BLaER1 treated with 17β-estradiol and CSF1 and Interleukin-3, amounts not matched to agents 10 nM and 100 nM (cell line): ENCODE data around the gene CEP55.

Experiments
- H3K27ac ChIP-seq, 11 experiments: shearing (Covaris generic); formaldehyde crosslinking; 2 replicates each; pipeline ENCODE4 v1.8.1; 2022
- H3K27me3 ChIP-seq, 11 experiments: shearing (Covaris generic); formaldehyde crosslinking; 2 replicates each; pipeline ENCODE4 v1.8.1; 2022
- H3K36me3 ChIP-seq, 11 experiments: shearing (Covaris generic); formaldehyde crosslinking; 2 replicates each; pipeline ENCODE4 v1.8.1; 2022
- H3K4me1 ChIP-seq, 10 experiments: shearing (Covaris generic); formaldehyde crosslinking; 2 replicates each; pipeline ENCODE4 v1.8.1; 2022
- H3K4me2 ChIP-seq, 11 experiments: shearing (Covaris generic); formaldehyde crosslinking; 2 replicates each; pipeline ENCODE4 v1.8.1; 2022
- H3K4me3 ChIP-seq, 10 experiments: shearing (Covaris generic); formaldehyde crosslinking; 2 replicates each; pipeline ENCODE4 v1.8.1; 2022
- H3K9ac ChIP-seq, 11 experiments: shearing (Covaris generic); formaldehyde crosslinking; 2 replicates each; pipeline ENCODE4 v1.8.1; 2022
- H3K9me3 ChIP-seq, 11 experiments: shearing (Covaris generic); formaldehyde crosslinking; replicated peaks in 1 of 11; 2 replicates each; pipeline ENCODE4 v1.8.1; 2022
- H4K20me1 ChIP-seq, 11 experiments: shearing (Covaris generic); formaldehyde crosslinking; 2 replicates each; pipeline ENCODE4 v1.8.1; 2022
- Cebpa-rat ChIP-seq, 11 experiments: shearing (Covaris generic); IDR thresholded peaks; 2 replicates each; pipeline ENCODE4 v1.8.1; 2022

The CEP55 gene

DNA sequence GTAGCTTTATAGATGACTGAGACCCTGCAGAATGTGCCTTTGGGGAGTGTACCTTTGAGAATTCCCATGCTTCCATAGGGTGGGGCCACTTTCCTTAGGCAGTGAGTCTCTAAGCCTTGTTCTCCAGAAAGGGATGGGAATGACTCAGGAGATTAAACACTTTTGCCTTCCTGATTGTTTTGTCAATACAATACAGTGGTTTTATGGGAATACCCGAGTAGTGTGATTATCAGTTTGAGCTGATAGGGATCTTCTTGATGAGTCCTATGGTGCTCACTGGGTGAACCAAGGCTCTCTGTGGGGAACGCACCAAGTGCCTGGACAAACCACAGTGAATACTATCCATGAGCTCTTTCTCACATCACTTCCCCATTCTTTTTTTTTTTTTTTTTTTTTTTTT lies 20.5 kb upstream of the CEP55 start:
- Histone ChIP-seq H3K9me3 (no peaks in the 10 kb centered on the region), H3K4me1 (peaks cover 0 to 58% (median 15%) of the 10 kb centered on the region in 10 experiments; a peak in 11 of 20 replicates), H3K36me3 (no peaks in the 10 kb centered on the region), H3K4me2 (peak overlapping the region in 5 of 11 experiments; percentile 43 to 71 (median 64); a peak in 10 of 22 replicates), H3K27ac (peak overlapping the region in 3 of 11 experiments; percentile 44 to 58 (median 56); a peak in 6 of 22 replicates), H3K9ac (no peak overlapping the region), H3K4me3 (no peak overlapping the region), H4K20me1 (peaks cover 0 to 3% (median 0%) of the 10 kb centered on the region in 11 experiments; a peak in 1 of 22 replicates), H3K27me3 (peaks cover 0 to 6% (median 4%) of the 10 kb centered on the region in 11 experiments; a peak in 20 of 22 replicates)
- TF ChIP-seq Cebpa-rat (IDR thresholded peaks at IDR 0.05) = no peak

GRCh38 chr10:93476756-93477155 lies 19.7 kb upstream of the CEP55 start:
- peaks cover 2 to 15% (median 13%) of the 10 kb centered on the region in 11 experiments; a peak in 21 of 22 replicates for H3K27me3 ChIP-seq
- TF ChIP-seq Cebpa-rat (IDR thresholded peaks at IDR 0.05) = no peak
- no peak overlapping the region for H3K4me3 ChIP-seq
- peaks cover 0 to 58% (median 19%) of the 10 kb centered on the region in 10 experiments; a peak in 13 of 20 replicates for H3K4me1 ChIP-seq
- H3K36me3 ChIP-seq = no peaks in the 10 kb centered on the region
- H3K27ac ChIP-seq = peak overlapping the region in 4 of 11 experiments; percentile 22 to 58 (median 50); a peak in 7 of 22 replicates
- no peak overlapping the region for H3K9ac ChIP-seq
- H4K20me1 ChIP-seq = peaks cover 0 to 3% (median 0%) of the 10 kb centered on the region in 11 experiments; a peak in 2 of 22 replicates
- no peaks in the 10 kb centered on the region for H3K9me3 ChIP-seq
- H3K4me2 ChIP-seq = peak overlapping the region in 5 of 11 experiments; percentile 20 to 64 (median 46); a peak in 10 of 22 replicates

GRCh38 chr10:93478873-93479272 lies 17.5 kb upstream of the CEP55 start:
- no peak for TF ChIP-seq Cebpa-rat (IDR thresholded peaks at IDR 0.05)
- Histone ChIP-seq H3K4me3 (no peak overlapping the region), H3K27ac (no peak overlapping the region), H3K27me3 (peaks cover 2 to 23% (median 20%) of the 10 kb centered on the region in 11 experiments; a peak in 21 of 22 replicates), H3K4me1 (peaks cover 8 to 60% (median 27%) of the 10 kb centered on the region in 10 experiments; a peak in 16 of 20 replicates), H3K9me3 (no peaks in the 10 kb centered on the region), H3K4me2 (peak overlapping the region in 1 of 11 experiments; percentile 1; a peak in 1 of 22 replicates), H3K9ac (no peak overlapping the region), H3K36me3 (no peaks in the 10 kb centered on the region), H4K20me1 (peaks cover 0 to 3% (median 0%) of the 10 kb centered on the region in 11 experiments; a peak in 2 of 22 replicates)

DNA sequence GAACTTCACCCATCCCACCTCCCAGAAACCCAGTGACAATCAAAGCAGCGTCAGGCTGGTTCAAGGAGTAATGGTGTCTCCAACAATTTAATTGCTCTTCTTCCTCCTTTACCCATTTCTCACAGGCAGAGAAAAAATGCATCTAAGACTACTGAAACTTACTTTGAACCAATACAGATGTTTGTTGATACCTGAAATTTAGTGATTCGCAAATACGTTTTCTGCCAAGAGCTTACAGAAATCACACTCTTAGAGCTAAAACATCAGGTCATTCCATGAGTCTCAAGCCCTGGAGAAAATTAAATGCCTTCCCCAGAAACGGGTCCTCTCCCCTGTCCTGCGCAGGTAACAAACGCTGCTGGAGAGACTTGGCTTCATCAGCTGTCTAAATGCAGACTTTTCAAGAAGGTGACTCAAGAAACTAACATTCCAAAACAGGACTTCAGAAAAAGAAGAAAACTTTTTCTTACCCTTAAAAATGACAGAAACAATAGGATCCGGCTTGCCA lies 14.7 kb upstream of the CEP55 start:
- Histone ChIP-seq H3K27me3 (peaks cover 2 to 23% (median 20%) of the 10 kb centered on the region in 11 experiments; a peak in 21 of 22 replicates), H3K36me3 (no peaks in the 10 kb centered on the region), H4K20me1 (no peaks in the 10 kb centered on the region; a peak in 1 of 22 replicates), H3K27ac (peak overlapping the region in 8 of 11 experiments; percentile 21 to 79 (median 55); a peak in 13 of 22 replicates), H3K4me1 (peaks cover 7 to 38% (median 19%) of the 10 kb centered on the region in 10 experiments; a peak in 16 of 20 replicates), H3K9me3 (no peaks in the 10 kb centered on the region), H3K9ac (peak overlapping the region; percentile 64 to 83 (median 72)), H3K4me3 (peak overlapping the region; percentile 59 to 72 (median 62)), H3K4me2 (peak overlapping the region; percentile 71 to 94 (median 87))
- TF ChIP-seq Cebpa-rat (IDR thresholded peaks at IDR 0.05) = no peak

DNA sequence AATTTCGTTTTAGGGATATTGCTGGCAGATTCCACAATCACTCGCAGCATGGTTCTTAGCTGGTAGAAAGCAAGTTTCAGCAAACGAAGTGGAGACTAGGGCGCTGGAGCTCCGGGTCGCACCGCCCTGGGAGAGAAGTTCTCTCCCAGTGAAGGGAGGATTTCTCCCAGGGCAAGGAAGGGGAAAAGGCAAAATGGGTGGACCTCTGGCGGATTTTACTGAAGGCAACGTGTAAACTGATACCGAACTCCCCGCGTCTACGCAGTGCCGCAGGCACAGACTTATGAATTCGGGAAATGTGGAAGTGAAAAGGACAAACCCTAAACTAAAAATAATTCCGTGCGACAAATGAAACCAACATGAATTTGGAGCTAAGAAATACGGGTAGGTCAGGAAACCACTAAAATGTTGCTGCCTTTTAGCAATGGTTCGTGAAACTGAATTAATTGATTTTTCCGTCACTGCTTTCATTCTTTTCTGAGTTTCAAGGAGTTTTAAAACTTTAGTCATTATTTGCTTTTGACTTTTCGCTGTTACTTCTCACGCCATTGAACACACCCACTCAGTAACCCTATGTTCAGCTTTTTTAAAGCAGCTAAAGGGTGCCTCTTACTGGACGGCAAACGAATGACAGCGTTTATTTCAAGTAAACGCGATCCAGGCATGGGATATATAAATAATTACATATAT lies 14.1 kb upstream of the CEP55 start, which contains the start of gene MYOF:
MYOF (minus strand) TSS at position 190 of the 690 bp plus-strand sequence; CDS start at position 50, 140 bp downstream.
- TF ChIP-seq Cebpa-rat (IDR thresholded peaks at IDR 0.05) = no peak
- no peaks in the 10 kb centered on the region for H3K9me3 ChIP-seq
- H4K20me1 ChIP-seq = no peaks in the 10 kb centered on the region; a peak in 1 of 22 replicates
- peaks cover 2 to 23% (median 20%) of the 10 kb centered on the region in 11 experiments; a peak in 21 of 22 replicates for H3K27me3 ChIP-seq
- peak within 1 kb of the TSS in 10 of 11 experiments; percentile 4 to 79 (median 44); a peak in 15 of 22 replicates for H3K27ac ChIP-seq
- H3K4me2 ChIP-seq = peak within 1 kb of the TSS; percentile 71 to 94 (median 87)
- H3K4me3 ChIP-seq = peak within 1 kb of the TSS; percentile 59 to 72 (median 62)
- peak within 1 kb of the TSS; percentile 64 to 83 (median 72) for H3K9ac ChIP-seq
- peaks cover 6 to 34% (median 18%) of the 10 kb centered on the region in 10 experiments; a peak in 16 of 20 replicates for H3K4me1 ChIP-seq
- H3K36me3 ChIP-seq = no peaks in the 10 kb centered on the region

- Histone ChIP-seq H3K9me3 (no peaks in the 10 kb centered on the region), H3K27me3 (peaks cover 2 to 18% (median 18%) of the 10 kb centered on the region in 11 experiments; a peak in 21 of 22 replicates), H3K9ac (no peak overlapping the region), H3K27ac (no peak overlapping the region), H3K4me3 (no peak overlapping the region), H3K4me1 (peaks cover 6 to 21% (median 16%) of the 10 kb centered on the region in 10 experiments; a peak in 16 of 20 replicates), H3K36me3 (no peaks in the 10 kb centered on the region), H3K4me2 (no peak overlapping the region), H4K20me1 (no peaks in the 10 kb centered on the region; a peak in 1 of 22 replicates)
- no peak for TF ChIP-seq Cebpa-rat (IDR thresholded peaks at IDR 0.05)
Measured at GRCh38 chr10:93485690-93486089, 10.7 kb upstream of the CEP55 start.

GRCh38 chr10:93488956-93489528 lies 7.4 kb upstream of the CEP55 start:
- H3K27ac ChIP-seq = no peak overlapping the region
- no peak overlapping the region for H3K4me3 ChIP-seq
- no peaks in the 10 kb centered on the region for H3K36me3 ChIP-seq
- H3K4me1 ChIP-seq = no peaks in the 10 kb centered on the region
- H4K20me1 ChIP-seq = no peaks in the 10 kb centered on the region
- no peaks in the 10 kb centered on the region for H3K9me3 ChIP-seq
- no peak for TF ChIP-seq Cebpa-rat (IDR thresholded peaks at IDR 0.05)
- no peak overlapping the region for H3K9ac ChIP-seq
- no peak overlapping the region for H3K4me2 ChIP-seq
- H3K27me3 ChIP-seq = no peaks in the 10 kb centered on the region

DNA sequence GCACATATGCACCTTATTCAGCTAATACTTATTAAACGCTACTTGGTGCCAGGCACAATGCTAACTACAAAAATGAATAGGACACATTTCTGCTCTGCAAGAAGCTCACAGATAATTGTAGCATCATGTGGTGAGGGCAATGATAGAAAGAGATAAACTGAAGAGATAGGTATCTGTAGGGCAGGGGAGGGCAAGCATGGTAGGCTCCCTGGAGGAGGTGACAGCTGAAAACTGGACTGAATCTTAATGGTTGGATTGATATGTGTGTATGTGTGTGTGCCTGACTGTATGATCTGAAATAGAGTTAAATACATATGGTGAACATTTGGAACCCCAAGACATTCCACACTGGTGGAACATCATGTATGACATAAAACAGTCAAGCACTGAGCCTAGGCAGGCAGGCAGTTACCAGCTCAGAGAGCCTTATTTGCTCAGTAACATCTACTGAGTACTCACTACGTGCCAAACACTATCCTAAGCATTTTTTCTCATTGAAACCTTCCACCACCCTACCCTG lies 4.8 kb upstream of the CEP55 start:
- Histone ChIP-seq H3K9ac (no peak overlapping the region), H3K27ac (no peak overlapping the region), H3K4me1 (peaks cover 0 to 7% (median 4%) of the 10 kb centered on the region in 10 experiments; a peak in 8 of 20 replicates), H3K36me3 (no peaks in the 10 kb centered on the region), H3K4me2 (no peak overlapping the region), H3K4me3 (no peak overlapping the region), H3K27me3 (0 out of 22 replicates have a peak, but pooled peaks cover 0 to 3% (median 0%) of the 10 kb centered on the region in 11 experiments), H3K9me3 (no peaks in the 10 kb centered on the region), H4K20me1 (no peaks in the 10 kb centered on the region)
- TF ChIP-seq Cebpa-rat (IDR thresholded peaks at IDR 0.05) = no peak
